ENCODE measurements around the gene KRI1. TPM values are rescaled to one million over a fixed set of nuclear protein-coding genes. Genes with fewer than 3 reads are reported as not detected.

The KRI1 gene
- total and polyA plus RNA-seq, 2 of the 8 experiments (the other 6 are each of a cell fraction or from before 2014, with no cell fraction given) = 14.2 to 45.2 TPM

- H2AK5ac ChIP-seq (ENCODE audit: low read depth, low read length) = no peak overlapping the region
- H4K20me1 ChIP-seq (replicated peaks in 1 of 2; ENCODE audit: control insufficient read depth in 1 of 2, insufficient read depth in 2 of 2, low read length in 2 of 2) = peaks cover 2 to 17% of the 10 kb centered on the region in 2 experiments
- H3K4me3 ChIP-seq (ENCODE audit: extremely low read depth in 1 of 4, insufficient read depth in 2 of 4, low read depth in 3 of 4, low read length in 4 of 4) = no peak overlapping the region
- FAIRE-seq = no peak
- H3K9ac ChIP-seq (replicated peaks in 1 of 4; ENCODE audit: extremely low read depth in 1 of 4, low read depth in 3 of 4, low read length in 3 of 4) = no peak overlapping the region
- peaks cover 0 to 4% (median 1%) of the 10 kb centered on the region in 4 experiments; a peak in 4 of 7 replicates for H3K4me1 ChIP-seq (replicated peaks in 1 of 4; ENCODE audit: control insufficient read depth in 3 of 4, insufficient read depth in 4 of 4, low read length in 3 of 4)
- no peak overlapping the region for H2BK120ac ChIP-seq (replicated peaks; ENCODE audit: low read depth, low read length)
- no peak overlapping the region for H2AFZ ChIP-seq (ENCODE audit: low read length)
- no peaks in the 10 kb centered on the region for H3K27me3 ChIP-seq (replicated peaks in 1 of 4; ENCODE audit: control insufficient read depth in 3 of 4, extremely low read depth in 1 of 4, insufficient read depth in 3 of 4, low read length in 3 of 4)
- peaks cover 2% of the 10 kb centered on the region; the same call in 1 of the 2 replicates for H3K79me1 ChIP-seq (ENCODE audit: low read depth, low read length)
- no peak overlapping the region for H2BK12ac ChIP-seq (ENCODE audit: low read depth, low read length)
- no peak overlapping the region for H3K14ac ChIP-seq (ENCODE audit: insufficient read length)
- H3K18ac ChIP-seq (ENCODE audit: extremely low read depth, low read length) = no peak overlapping the region
- H3K23ac ChIP-seq (ENCODE audit: insufficient read length) = no peak overlapping the region
- H3K27ac ChIP-seq (ENCODE audit: low read depth, low read length) = no peak overlapping the region
- no peak overlapping the region for H2BK5ac ChIP-seq (ENCODE audit: low read depth, low read length)
- no peak overlapping the region for H4K5ac ChIP-seq (ENCODE audit: insufficient read length, low read depth, low read length)
- peaks cover 0 to 10% of the 10 kb centered on the region in 2 experiments; a peak in 2 of 4 replicates for H3K79me2 ChIP-seq (ENCODE audit: control insufficient read depth in 1 of 2, insufficient read depth in 2 of 2, low read length in 2 of 2)
- ChIA-PET POLR2A (ENCODE audit: partially characterized antibody) (interaction anchor here (0.5 to 5.3 kb wide), 6 partner anchors 8 to 72 kb away, joined by 4 to 41 read pairs (median 6); no protein-coding TSS in a partner anchor), CTCF (ENCODE audit: partially characterized antibody) (interaction anchor here (0.6 to 1.6 kb wide), 3 partner anchors 41 to 223 kb away, joined by 3 to 5 read pairs (median 3); no protein-coding TSS in a partner anchor)
- no peak overlapping the region for H4K8ac ChIP-seq (ENCODE audit: extremely low read depth, insufficient read depth, low read length)
- no peak overlapping the region for H3K4ac ChIP-seq (replicated peaks; ENCODE audit: insufficient read length, low read depth, low read length)
- peaks cover 2% of the 10 kb centered on the region; the same call in 1 of the 2 replicates for H3K23me2 ChIP-seq (ENCODE audit: low read depth, low read length)
- H2BK15ac ChIP-seq (ENCODE audit: low read length) = no peak overlapping the region
- WGBS, 2 experiments (ENCODE audit: extremely low coverage in 1 of 2, insufficient coverage in 1 of 2, insufficient read length in 1 of 2, insufficient replicate concordance in 2 of 2, low coverage in 1 of 2, low lambda C conversion rate in 2 of 2, missing lambda C conversion rate in 1 of 2) = 90% methylated on average over 6 of the region's 7 CpGs; no CpG with 5 or more reads in 1 of the 2 experiments
- H3K36me3 ChIP-seq (ENCODE audit: control insufficient read depth in 2 of 4, insufficient read depth in 4 of 4, low read length in 3 of 4) = peaks cover 14 to 61% (median 43%) of the 10 kb centered on the region in 4 experiments
- H3K4me2 ChIP-seq (ENCODE audit: insufficient read depth in 1 of 2, low read depth in 2 of 2, low read length in 2 of 2) = no peak overlapping the region
- H3K9me3 ChIP-seq (ENCODE audit: insufficient read depth in 2 of 2, low read depth in 1 of 2, low read length in 1 of 2) = no peaks in the 10 kb centered on the region
- no peak overlapping the region for H3K56ac ChIP-seq (replicated peaks; ENCODE audit: insufficient read length, low read depth, low read length)
- no peak overlapping the region for H4K91ac ChIP-seq (replicated peaks; ENCODE audit: insufficient read length, low read length)
- no peak for DNase-seq (ENCODE audit: low read depth in 1 of 2, low spot score in 2 of 2)
- H2BK20ac ChIP-seq (ENCODE audit: low read length) = no peak overlapping the region
- no peak for TF ChIP-seq MAFK (IDR thresholded peaks at IDR 0.05; ENCODE audit: low read depth, low read length)
- TF ChIP-seq CTCF (IDR thresholded peaks at IDR 0.05; ENCODE audit: control extremely low read depth in 1 of 3, insufficient read depth in 1 of 3, low read depth in 1 of 3, low read length in 3 of 3) = no peak
- no peak for TF ChIP-seq USF2 (IDR thresholded peaks at IDR 0.05; ENCODE audit: low read length)
- TF ChIP-seq JUND (IDR thresholded peaks at IDR 0.05; ENCODE audit: low read length) = no peak
- no peak for TF ChIP-seq EP300 (IDR thresholded peaks at IDR 0.05; ENCODE audit: borderline replicate concordance in 1 of 2, low read depth in 2 of 2, low read length in 2 of 2)
- TF ChIP-seq KDM4A (IDR thresholded peaks at IDR 0.05; ENCODE audit: low read depth, low read length, severe bottlenecking) = no peak
- TF ChIP-seq TEAD4 (IDR thresholded peaks at IDR 0.05; ENCODE audit: low read depth, low read length) = no peak
- no peak for TF ChIP-seq BACH1 (IDR thresholded peaks at IDR 0.05; ENCODE audit: low read length)
- no peak for TF ChIP-seq CBX8 (IDR thresholded peaks at IDR 0.05; ENCODE audit: borderline replicate concordance, low read depth, low read length)
- no peak for TF ChIP-seq SIRT6 (IDR thresholded peaks at IDR 0.05; ENCODE audit: low read length)
These were observed 5.7 kb downstream of the KRI1 start for GRCh38 chr19:10560154-10560553.
